NCI-H2227 (cell line): ENCODE measurements around the gene UBE2K.
"Not testable (repeated sequence)": the region's sequence is repeated elsewhere in the genome, so short reads cannot be mapped to it uniquely, and the experiment has no call there.

ENCODE experiments used
- DNase-seq: peaks from one replicate; lab custom pipeline; 2025; ENCODE audit not compliant: unreplicated experiment; lab: John Stamatoyannopoulos, UW

UBE2K gene

GRCh38 chr4:39697740-39698423, at the start of gene UBE2K:
Gene UBE2K (plus strand): TSS chr4:39698136. CDS start chr4:39698328, 192 bp downstream.
- DNase-seq: peak; percentile 92

- DNase-seq: no peak
Measured at GRCh38 chr4:39648213-39648612, 49.7 kb upstream of the UBE2K start.

GRCh38 chr4:39648827-39649558, 48.9 kb upstream of the UBE2K start:
- DNase-seq: no peak

- DNase-seq: no peak
Measured at GRCh38 chr4:39649639-39650265, 48.2 kb upstream of the UBE2K start.

- not testable (repeated sequence) for DNase-seq
Measured at GRCh38 chr4:39651586-39651985, 46.4 kb upstream of the UBE2K start.

- DNase-seq: no peak
Measured at GRCh38 chr4:39655211-39655610, 42.7 kb upstream of the UBE2K start.

GRCh38 chr4:39655876-39656275, 42.1 kb upstream of the UBE2K start:
- no peak for DNase-seq

GRCh38 chr4:39656638-39657037, 41.3 kb upstream of the UBE2K start:
- not testable (repeated sequence) for DNase-seq

GRCh38 chr4:39657465-39657864, 40.5 kb upstream of the UBE2K start:
- no peak for DNase-seq

- DNase-seq: no peak
Measured at GRCh38 chr4:39658756-39659155, 39.2 kb upstream of the UBE2K start.

GRCh38 chr4:39660045-39660444, 37.9 kb upstream of the UBE2K start:
- no peak for DNase-seq

- DNase-seq: no peak
Measured at GRCh38 chr4:39660757-39661156, 37.2 kb upstream of the UBE2K start.

- no peak for DNase-seq
Measured at GRCh38 chr4:39662683-39663082, 35.3 kb upstream of the UBE2K start.

- no peak for DNase-seq
Measured at GRCh38 chr4:39664828-39665731, 32.9 kb upstream of the UBE2K start.

- DNase-seq: no peak
Measured at GRCh38 chr4:39667706-39668105, 30.2 kb upstream of the UBE2K start.

GRCh38 chr4:39668887-39669286, 29.0 kb upstream of the UBE2K start:
- DNase-seq: no peak

GRCh38 chr4:39670296-39670695, 27.6 kb upstream of the UBE2K start:
- DNase-seq: not testable (repeated sequence)

- not testable (repeated sequence) for DNase-seq
Measured at GRCh38 chr4:39675681-39676080, 22.3 kb upstream of the UBE2K start.

- DNase-seq: not testable (repeated sequence)
Measured at GRCh38 chr4:39681003-39681402, 16.9 kb upstream of the UBE2K start.

GRCh38 chr4:39682138-39682537, 15.8 kb upstream of the UBE2K start:
- DNase-seq: no peak

GRCh38 chr4:39685990-39686389, 11.9 kb upstream of the UBE2K start:
- no peak for DNase-seq
